SKM-1 (cell line): ENCODE results near the gene ODAD3.
"Not testable (repeated sequence)": the region's sequence is repeated elsewhere in the genome, so short reads cannot be mapped to it uniquely, and the experiment has no call there.

Experiments
- DNase-seq: peaks from one replicate; lab custom pipeline; 2025; ENCODE audit not compliant: unreplicated experiment; lab: John Stamatoyannopoulos, UW

Gene ODAD3

DNA sequence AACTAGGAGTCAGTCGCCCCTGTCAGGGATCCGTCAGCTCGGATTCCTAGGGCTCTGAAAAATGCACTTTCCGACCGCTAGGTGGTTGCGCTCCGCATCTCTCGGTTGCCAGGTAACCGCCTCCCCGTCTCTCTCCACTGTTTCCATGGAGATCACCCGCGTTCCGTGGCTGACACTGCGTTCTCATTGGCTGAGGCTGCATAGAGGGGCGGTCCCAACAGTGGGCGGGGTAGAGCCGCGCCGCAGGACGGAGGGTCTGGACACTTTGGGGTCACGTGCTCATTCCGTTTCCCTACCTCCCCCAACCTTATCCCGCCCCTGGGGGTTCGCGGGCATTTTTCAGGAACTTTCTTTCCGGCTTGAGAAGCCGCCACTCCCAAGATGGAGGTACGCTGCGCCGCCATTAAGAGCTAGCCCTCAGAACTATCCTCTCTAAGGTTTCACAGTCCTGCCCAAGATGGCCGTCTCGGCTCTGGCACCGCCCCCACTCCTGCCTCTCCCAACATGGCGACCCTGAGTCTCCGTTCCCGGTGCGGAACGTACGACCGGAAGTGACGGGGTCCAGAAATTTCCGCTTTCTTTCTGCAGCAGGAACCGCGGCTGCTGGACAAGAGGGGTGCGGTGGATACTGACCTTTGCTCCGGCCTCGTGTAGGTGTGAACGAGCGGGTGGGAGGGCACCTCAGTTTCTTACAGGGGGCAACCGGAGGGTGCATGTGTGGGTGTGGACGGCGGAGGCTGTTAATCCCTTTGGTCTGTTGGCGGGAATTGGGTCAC lies at the start of gene ODAD3, which contains the start of gene PRKCSH:
Gene ODAD3, minus strand, starts transcription at position 65 of the 776 bp plus-strand sequence. CDS start 105 bp downstream, outside the sequence.
Gene PRKCSH, plus strand, starts transcription at position 579 of the 776 bp plus-strand sequence. CDS start 483 bp downstream, outside the sequence.
- DNase-seq: peak; percentile 99

DNA sequence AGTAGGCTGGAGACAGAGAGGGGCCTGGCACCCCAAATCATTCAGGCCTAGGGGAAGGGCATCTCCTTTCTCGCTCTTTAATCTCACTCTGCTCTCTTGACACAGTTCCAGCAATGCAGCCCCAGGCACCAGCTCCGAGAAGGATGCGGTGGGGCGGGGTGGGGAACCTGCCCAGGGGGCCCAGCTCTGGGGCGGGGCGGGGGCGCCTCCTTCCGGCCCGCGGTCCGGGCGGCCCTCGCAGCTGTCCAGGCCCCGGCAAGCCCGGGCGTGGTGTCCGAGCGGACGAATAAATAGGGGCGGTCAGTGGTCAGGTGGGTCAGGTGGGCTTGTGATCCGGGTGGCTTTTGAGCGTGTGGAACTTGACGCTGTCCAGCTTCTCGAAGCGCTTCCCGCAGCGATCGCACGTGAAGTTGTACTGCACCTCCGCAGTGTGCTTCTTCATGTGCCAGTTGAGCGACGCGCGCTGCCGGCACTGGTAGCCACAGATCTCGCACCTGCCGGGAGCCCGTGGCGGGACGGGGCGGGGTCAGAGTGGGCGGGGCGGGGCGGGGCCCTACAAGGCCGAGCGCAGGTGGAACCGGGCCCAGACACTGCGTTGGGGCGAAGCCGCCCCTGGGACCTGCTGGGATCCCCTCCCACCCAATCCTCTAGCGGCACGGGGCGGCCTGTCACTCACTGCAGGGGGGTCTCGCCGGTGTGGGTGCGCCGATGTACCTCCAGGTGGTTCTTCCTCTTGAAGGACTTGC lies 48.6 kb upstream of the ODAD3 start:
- DNase-seq: no peak

DNA sequence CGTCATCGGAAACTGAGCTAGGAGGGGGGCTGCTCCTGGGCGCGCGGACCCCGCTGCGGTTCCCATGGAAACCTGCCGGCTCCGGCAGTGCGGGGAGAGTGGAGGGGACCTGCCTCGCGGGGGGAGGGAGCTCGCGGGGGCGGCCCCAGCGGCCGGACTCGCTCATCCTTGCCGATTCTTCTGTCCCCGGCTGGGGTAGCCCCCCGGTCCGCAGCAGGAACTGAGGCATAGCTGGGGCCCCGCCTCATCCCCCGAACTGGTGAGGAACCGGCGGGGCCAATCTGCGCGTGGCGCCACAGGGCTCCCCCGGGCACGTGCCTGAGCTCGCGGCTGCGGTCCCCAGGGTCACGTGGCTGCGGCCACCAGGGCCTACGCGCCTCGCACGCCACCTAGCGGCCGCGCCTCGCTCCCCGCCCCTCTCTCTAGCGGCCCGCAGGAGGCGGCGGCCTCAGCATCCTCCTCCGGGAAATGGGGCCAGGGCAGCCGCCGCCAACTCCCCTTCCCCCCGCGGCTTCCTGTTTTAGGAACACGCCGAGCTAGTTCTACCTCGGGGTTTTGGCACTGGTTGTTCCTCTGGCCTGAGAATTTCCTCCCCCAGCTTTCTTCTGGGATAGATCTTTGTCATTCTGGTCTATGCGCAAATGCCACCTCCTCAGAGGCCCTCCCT lies 47.6 kb upstream of the ODAD3 start:
- peak; percentile 79 for DNase-seq

DNA sequence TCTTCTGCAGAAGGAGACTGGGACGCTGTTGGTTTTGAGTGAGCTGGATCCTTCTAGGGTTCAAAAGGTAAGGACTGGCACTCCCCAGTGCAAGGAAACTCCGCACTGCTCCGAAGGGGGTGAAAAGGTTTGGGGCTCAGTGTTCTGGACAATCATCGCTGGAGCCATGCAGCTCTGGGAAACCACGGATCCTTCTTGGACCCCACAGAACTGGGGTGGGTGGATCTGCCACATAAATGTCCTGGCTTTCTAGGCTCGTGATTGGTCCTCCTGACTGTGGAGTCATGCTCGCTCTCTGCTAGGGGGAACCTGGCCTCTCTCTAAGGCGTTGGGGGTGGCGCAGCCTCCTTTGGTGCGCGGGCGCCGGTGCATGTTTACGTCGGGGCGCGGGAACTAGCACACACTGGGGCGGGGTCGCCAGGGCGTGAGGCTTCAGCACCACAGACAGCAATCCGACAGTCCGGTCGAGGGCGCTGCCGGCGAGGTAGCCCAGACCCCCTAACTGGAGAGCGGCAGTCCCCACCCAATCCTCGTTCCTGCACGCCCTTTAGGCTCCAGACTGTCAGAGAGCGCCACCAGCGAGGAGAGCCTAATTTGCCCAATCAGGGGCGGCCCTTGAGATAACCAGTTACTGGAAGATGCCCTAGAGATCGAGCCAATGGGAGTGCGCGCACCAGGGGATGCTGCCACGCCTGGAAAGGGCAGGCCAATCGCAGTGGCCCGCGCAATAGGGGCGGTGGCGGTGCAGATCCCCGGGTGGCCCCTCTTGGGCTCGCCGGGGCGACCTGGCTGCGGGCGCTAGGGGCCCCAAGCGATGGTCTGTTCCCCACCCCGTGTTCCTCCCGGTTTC lies 46.8 kb upstream of the ODAD3 start:
- DNase-seq: peak; percentile 53

DNA sequence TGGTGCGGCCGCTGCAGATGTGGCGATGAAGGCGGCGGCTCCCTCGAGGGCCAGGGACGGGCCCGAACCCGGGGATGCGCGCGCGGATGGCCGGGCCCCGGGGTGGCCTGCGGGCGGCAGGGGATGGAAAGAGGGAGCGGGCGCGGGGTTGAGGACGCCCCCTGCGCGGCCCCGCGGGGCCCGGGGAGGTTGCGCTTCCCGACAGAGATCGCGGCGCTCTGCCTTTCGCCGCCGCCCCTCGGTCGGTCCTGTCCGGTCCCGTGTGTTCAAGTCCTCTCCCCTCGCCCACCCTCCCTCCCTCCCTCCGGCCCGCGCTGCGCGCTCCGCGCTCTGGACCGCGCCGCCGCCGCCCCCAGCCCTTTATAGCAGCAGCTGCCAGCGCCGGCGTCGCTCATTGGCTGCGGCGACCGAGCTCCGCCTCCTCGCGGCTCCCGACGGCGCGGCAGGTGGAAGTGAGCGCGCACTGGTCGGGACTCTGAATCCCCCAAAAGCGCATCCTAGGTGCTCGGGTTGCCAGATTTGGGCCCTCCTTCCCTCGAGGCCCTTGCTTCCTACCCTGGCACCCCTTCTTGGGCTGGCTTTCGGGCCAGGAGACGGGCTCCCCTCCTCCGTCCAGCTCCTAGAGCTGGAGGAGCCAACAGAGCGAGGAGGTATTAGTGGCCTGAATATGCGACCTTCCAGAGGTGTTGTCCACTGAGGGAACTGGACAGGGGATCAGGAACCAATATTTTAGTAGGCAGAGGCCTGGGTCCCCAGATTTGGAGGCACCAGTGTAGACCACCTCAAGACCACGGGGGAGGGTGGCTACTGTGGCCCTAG lies 46.0 kb upstream of the ODAD3 start, which contains the start of gene ELAVL3:
Gene ELAVL3, minus strand, starts transcription at position 332 of the 819 bp plus-strand sequence. CDS start 438 bp downstream, outside the sequence.
- DNase-seq: no peak

DNA sequence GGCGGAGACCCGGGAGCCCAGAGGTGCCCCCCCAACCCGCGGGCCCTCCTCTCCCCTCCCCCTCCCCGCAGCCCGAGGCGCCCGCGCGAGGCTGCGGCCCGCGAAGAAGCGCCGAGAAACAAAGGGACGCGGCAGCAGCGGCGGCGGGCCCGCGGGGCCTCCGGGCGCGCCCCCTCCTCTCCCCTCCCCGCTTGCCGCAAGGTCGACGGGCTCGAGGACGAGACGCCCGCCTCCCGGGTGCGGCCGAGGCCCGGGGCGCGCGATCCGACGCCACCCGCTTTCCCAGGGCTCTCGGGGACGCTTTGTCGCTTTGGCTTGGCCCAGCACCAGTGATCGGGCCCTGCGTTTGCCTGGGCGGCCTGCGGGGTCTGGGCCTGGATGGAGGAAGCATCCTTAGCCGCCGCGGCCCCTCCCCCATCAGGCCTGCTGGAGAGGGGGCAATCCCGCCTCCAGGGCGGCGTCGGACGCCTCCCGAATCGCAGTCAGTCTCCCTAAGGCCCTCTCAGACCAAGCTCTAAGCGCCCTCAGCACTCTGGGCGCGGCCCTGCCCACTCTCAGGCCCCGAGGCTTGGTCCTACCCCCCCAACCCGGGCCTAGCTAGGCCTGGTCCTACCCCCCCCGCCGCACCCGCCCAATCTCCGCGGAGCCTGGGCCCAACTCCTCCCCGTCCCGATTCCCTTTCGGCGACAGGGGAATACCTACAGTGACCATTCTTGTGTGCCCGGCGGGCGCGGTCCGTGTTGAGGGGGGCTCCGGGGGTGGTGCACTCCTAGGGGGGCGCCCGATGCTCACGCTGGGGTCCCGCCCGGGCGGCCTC lies 45.2 kb upstream of the ODAD3 start:
- DNase-seq: no peak

- no peak for DNase-seq
Observed at GRCh38 chr19:11479090-11479897, 44.4 kb upstream of the ODAD3 start.

- no peak for DNase-seq
Observed at GRCh38 chr19:11478167-11479089, 43.5 kb upstream of the ODAD3 start.

GRCh38 chr19:11475861-11476260 lies 40.9 kb upstream of the ODAD3 start:
- DNase-seq: no peak

DNA sequence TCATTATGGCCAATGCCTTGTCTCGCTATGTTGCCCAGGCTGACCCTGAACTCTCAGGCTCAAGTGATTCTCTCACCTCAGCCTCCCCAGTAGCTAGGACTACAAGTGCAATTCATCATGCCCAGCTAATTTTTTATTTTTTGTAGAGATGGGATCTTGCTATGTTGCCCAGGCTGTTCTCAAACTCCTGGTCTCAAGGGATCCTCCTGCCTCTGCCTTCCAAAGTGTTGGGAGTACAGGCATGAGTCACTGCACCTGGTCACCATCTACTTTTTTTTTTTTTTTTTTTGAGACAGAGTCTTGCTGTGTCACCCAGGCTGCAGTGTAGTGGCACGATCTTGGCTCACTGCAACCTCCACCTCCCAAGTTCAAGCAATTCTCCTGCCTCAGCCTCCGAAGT lies 40.4 kb upstream of the ODAD3 start:
- not testable (repeated sequence) for DNase-seq

DNA sequence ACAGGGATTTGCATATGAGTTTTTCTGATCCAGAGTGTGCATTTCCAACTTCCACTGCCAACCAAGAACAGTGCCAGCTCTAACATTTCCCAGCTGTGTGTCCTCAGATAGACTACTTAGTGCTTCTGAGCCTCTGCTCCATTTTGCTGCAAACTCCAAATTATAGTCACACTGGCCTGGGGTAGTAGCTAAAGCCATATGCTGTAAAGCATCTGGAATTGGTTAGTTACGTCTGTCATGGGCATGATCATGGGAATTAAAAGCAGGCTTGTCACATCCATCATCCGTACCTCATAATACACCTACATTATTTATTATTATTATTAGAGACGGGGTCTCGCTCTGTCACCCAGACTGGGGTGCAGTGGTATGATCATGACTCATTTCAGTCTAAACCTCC lies 38.8 kb upstream of the ODAD3 start:
- no peak for DNase-seq

DNA sequence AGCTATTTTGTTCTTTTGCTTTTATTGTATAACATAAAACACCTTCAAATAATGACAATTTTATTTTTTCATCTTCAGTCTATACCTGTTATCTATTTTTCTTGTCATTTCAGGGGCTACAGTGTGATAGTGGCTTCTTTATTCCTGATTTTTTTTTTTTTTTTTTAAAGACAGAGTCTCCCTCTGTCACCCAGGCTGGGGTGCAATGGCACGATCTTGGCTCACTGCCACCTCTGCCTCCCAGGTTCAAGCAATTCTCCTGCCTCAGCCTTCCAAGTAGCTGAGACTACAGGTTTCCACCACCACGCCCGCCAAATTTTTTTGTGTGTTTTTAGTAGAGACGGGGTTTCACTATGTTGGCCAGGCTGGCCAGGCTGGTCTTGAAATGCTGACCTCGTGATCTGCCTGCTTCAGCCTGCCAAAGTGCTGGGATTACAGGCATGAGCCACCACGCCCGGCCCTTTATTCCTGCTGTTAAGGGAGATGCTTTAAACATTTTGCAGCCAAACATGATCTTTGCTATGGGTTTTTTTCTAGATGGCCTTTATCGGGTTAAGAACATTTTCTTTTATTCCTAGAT lies 33.4 kb upstream of the ODAD3 start:
- not testable (repeated sequence) for DNase-seq

DNA sequence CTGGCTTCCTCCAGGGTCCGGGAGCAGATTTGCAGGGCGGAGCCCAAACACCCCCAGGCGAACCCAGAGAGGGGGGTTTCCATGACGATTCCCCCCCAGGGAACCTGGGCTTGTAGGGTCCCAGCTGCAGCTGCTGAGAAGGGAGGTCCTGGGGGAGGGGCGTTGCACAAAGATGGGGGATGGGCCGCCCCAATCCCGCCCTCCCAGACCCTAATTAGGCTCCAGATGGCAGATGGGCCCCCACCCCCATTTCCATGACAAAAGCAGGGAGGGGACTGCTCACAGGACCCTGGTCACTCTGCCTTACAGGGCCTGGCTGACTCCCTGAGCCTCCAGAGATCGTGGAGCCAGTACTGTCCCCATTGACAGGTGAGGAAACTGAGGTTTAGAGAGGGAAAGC lies 30.7 kb upstream of the ODAD3 start:
- DNase-seq: no peak

- no peak for DNase-seq
Observed at GRCh38 chr19:11464333-11465265, 29.7 kb upstream of the ODAD3 start.

- no peak for DNase-seq
Observed at GRCh38 chr19:11463391-11463790, 28.5 kb upstream of the ODAD3 start.

DNA sequence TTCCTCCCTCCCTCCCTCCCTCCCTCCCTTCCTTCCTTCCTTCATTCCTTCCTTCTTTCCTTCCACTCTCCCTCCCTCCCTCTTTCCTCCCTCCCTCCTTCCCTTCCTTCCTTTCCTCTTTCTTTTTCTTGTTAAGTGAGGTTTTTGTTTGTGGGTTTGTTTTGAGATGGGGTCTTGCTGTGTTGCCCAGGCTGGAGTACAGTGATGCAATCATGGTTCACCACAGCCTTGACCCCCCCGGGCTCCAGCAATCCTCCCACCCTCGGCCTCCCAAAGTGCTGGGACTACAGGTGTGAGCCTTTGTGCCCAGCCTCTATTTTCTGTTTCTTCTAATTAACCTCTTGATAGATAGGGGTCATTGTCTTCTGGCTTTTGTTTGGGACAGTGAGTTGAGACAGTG lies 26.5 kb upstream of the ODAD3 start:
- DNase-seq: no peak
